ENCODE measurements around the gene PARN.

PARN gene

DNA sequence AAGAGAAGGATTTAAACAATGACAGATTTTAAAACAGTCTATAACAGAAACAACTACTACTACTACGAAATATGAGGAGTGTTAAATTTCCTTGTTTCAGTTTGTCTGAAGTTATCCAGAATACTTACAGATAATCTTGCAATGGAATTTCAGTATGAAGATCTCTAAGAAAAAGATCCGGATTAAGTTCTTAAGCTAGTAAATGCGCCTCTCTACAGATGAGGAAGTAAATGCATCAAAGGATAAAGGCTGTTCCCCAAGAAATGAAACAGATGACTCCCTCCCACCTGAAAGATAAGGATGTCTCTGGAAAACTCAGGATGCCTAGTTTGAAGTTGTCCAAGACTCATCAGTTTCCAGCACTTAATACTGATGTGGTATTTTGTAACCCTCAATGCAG lies 105.1 kb downstream of the PARN start:
- DNase-seq = no peak

DNA sequence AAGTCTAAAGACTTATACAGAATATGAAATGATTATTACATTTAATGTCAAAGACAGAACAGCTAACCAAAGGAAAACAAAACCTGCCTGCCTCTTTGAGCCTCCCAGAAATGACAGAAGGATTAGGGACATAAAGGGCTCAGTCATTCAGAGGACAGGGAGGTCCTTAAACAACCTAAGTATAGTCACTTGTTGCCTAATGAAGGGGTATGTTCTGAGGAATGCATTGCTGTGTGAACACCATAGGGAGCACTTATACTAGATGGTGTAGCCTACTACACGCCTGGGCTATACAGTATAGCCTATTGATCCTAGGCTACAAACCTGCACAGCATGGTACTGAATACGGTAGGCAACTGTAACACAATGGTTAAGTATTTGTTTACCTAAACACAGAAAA lies 106.4 kb downstream of the PARN start:
- DNase-seq = no peak

GRCh38 chr16:14522671-14523070 lies 107.4 kb downstream of the PARN start:
- DNase-seq = no peak

DNA sequence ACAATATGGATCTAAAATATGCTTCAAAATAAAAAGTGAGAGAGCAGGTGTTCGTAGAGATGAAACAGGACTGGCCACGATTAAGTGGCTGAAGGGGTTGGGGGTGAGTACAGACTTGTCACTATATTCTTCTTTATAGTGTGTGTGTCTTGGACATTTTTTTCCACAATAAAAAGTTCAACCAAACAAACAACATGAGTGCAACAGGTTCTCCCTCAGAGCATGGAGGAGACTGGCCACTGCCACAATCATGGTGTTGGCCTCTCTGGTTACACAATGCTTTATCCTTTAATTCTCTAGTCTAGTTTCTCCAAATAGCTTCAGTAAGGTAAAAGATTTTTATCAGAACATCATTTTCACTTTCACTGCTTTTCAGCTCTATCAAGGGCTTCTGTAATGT lies 109.3 kb downstream of the PARN start:
- no peak for DNase-seq

DNA sequence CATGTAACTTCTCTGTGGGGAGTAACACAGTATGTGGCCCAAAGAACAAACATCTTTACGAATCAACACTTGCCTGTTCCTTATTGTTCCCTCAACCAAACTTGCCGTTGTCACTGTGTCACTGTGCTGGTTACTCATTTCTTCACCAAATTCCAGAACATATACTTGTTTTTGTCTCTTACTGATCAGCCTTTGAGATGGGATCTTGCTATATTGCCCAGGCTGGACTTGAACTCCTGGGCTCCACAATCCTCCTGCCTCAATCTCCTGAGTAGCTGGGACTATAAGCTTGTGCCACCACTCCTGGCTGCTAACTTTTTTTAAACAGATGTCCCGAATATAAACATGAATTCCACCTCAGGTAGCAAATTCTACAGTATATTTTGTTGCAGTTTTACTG lies 115.1 kb downstream of the PARN start:
- no peak for DNase-seq

- no peak for DNase-seq
Measured at GRCh38 chr16:14513389-14514107, 116.5 kb downstream of the PARN start.

DNA sequence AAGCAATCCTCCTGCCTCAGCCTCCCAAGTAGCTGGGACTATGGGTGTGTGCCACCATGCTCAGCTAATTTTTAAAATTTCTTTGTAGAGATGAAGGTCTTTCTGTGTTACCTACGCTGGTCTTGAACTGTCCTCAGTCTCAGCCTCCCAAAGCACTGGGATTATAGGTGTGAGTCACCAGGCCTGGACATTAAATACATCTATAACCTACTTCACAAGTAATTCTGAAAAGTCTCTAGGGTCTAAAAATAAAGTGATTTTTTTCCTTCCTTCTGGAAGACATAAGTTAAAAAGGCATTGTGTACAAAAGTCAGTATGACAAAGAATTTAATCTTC lies 118.3 kb downstream of the PARN start:
- no peak for DNase-seq

GRCh38 chr16:14510939-14511799 lies 118.9 kb downstream of the PARN start:
- no peak for DNase-seq

DNA sequence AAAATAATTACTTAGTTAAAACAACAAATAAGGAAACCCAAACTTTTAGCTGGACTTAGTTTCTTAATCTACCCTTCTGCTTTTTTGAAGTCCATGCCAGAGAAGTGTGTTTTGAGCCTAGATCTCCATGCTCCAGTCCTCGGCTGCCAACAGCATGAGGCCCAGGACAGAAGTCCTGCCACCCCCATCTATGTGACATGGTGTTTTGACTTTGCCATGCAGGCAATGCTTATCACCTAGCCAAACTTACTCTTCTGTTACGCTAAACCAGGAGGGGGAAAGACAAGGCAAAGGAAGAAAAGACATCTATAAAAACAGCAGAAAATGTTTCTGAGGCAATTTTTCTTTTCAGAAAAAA lies 119.5 kb downstream of the PARN start:
- no peak for DNase-seq

DNA sequence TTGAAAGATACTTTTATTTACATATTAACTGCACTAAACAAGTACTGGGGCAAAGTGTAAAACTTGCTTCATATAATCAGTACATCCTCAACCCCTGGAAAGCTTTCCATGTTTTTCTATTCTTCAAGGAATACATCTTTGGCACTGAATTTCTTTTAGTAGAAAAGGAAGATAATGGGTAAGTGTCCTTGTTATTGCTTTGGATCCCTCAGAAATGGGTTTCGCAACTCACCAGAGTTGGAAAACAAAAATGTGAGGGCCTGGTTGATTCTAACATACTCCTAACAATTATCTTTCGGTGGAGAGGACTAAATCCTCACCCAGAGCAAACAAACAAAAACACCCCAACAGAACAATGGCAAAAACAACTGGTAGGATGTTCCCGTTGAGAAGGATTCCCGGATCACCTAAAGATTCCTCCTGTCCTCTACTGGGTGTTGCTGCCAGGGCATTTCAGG lies 120.4 kb downstream of the PARN start:
- DNase-seq = no peak

DNA sequence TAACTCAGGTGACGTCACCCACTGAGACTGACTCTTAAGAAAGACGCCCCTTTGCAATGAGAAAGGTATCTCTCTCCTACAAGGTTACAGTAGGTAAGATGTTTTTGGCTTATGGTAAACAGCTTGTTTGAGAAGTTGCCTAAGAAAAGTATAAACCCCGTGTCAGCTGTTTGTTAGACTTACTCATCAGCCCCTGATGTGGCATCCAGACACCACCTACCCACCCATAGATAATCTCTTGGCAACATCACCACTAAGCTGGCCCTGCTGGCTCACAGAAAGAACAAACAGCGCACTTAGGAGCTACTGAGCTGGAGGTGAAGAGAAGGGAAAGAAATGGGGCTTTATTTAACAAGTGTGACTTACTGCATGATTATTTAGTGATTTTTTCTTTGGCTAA lies 121.0 kb downstream of the PARN start:
- no peak for DNase-seq

- no peak for DNase-seq
Measured at GRCh38 chr16:14505846-14506245, 124.2 kb downstream of the PARN start.

DNA sequence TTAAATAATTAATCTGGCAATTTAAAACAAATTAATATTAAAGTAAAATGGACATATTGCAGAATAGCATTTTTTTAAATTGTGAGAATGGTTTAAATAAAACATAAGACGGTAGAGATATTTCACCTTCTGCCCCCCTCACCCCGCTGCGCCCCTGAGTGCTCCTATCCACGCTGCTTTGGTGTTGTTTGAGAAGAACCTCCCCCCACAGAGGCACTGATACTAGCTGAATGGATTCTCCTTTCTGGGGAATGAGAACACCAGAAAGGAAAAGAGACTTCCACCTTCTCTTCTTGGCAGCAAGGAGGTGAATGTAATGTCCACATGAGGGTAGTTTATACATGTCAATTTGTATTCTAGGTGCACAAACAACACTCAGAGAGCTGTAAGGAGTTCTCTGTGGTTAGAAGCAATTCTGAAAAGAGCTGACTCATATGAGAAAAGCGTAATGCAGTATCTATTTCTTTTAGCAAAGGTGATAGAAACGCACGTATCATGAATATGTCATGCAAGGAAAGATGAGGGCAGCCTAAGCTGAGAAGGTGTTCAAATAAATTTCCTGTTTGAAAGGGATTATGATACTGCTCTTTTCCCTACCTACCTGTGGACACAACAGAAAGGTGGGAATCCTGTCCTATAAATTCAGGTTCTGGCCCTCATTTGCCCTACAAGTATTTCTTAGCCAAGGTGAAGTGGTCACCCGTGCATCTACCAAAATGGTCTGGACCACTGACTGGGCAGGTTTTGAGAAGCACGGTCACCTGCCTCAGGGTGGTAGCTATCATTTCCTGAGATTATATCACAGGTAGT lies 126.9 kb downstream of the PARN start:
- no peak for DNase-seq

GRCh38 chr16:14502256-14502875 lies 127.7 kb downstream of the PARN start:
- no peak for DNase-seq

GRCh38 chr16:14501331-14502255 lies 128.5 kb downstream of the PARN start:
- no peak for DNase-seq

- DNase-seq = no peak
Measured at GRCh38 chr16:14500791-14501190, 129.3 kb downstream of the PARN start.

GRCh38 chr16:14499110-14499509 lies 130.9 kb downstream of the PARN start:
- DNase-seq = no peak

DNA sequence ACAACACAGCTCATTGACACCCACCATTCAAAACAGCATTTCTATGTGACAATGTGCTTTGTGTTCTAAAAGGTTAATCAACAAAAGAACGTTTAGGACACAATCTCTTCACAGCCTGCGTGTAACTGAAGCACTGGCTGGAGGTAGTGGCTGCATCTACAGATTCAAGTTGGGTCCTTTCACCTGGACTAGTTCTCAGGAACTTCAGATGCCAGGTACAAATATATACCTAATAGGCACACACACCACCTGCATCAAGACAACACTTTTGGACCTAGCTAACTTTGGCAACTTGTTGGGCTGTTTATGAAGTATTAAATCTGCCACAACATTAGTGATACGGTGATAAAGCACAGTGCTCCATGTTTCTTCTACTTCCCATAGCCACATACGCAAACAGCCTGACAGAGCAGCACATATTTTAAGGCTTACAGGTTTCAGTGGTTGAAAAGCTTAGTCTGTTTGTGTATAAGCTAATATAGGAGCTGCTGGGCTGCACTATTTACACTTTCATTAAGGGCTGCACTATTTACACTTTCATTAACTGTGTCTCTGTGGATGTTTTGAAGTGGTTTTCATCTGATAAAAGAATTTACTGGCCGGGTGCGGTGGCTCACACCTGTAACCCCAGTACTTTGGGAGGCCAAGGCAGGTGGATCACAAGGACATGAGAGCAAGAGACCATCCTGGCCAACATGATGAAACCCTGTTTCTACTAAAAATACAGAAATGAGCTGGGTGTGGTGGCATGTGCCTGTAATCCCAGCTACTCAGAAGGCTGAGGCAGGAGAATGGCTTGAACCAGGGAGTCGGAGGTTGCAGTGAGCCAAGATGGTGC lies 132.6 kb downstream of the PARN start:
- DNase-seq = no peak

GRCh38 chr16:14496786-14497185 lies 133.3 kb downstream of the PARN start:
- no peak for DNase-seq

GRCh38 chr16:14496047-14496770 lies 133.9 kb downstream of the PARN start:
- DNase-seq = no peak

Data from KG1 (cell line).